Mammary epithelial cell (primary cell): Measurements from ENCODE around the gene ZNF341.

Experiments used
- EZH2 ChIP-seq: IDR thresholded peaks from 2 replicates; pipeline ENCODE4 v1.6.1; 2012; ENCODE audit warnings: low read length, inconsistent platforms, borderline replicate concordance
- TF ChIP-seq, protein P1 (sequence below), 2 donors: IDR thresholded peaks in 1 of 2; conservative IDR thresholded peaks in 1 of 2; 2 replicates each; pipeline ENCODE4 v1.5.1; 2011 to 2012; ENCODE audit warnings: inconsistent platforms in 2 of 2, low read length in 2 of 2, mild to moderate bottlenecking in 2 of 2, control low read depth in 1 of 2, low read depth in 1 of 2; ENCODE audit not compliant: insufficient read depth in 1 of 2; ENCODE audit errors: extremely low read depth in 1 of 2

DNA sequence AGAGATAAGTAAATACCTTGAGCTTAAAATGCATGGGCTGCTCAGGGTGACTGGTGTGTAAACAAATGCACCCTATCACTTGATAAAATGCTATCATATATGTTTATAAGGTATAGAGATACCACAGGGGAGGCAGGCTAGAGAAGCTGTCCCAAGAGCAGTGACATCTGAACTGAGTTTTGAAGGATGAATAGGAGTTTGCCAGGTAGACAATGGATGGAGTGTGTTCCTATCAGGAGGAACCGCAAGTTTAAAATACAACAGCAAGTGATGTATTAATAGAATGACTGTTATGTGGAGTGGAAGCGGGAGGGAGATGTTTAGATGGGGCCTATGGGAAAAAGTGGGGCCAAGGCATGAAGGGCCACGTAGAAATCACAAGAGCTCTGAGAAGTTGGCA is 40.6 kb downstream of the ZNF341 start:
- TF ChIP-seq, protein P1, sequence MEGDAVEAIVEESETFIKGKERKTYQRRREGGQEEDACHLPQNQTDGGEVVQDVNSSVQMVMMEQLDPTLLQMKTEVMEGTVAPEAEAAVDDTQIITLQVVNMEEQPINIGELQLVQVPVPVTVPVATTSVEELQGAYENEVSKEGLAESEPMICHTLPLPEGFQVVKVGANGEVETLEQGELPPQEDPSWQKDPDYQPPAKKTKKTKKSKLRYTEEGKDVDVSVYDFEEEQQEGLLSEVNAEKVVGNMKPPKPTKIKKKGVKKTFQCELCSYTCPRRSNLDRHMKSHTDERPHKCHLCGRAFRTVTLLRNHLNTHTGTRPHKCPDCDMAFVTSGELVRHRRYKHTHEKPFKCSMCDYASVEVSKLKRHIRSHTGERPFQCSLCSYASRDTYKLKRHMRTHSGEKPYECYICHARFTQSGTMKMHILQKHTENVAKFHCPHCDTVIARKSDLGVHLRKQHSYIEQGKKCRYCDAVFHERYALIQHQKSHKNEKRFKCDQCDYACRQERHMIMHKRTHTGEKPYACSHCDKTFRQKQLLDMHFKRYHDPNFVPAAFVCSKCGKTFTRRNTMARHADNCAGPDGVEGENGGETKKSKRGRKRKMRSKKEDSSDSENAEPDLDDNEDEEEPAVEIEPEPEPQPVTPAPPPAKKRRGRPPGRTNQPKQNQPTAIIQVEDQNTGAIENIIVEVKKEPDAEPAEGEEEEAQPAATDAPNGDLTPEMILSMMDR (conservative IDR thresholded peaks at IDR 0.05 in 1 of 2, IDR thresholded peaks at IDR 0.05 in 1 of 2; ENCODE audit: extremely low read depth in 1 of 2, insufficient read depth in 1 of 2, low read depth in 1 of 2, low read length in 2 of 2), result no peak
- no peak for TF ChIP-seq EZH2
